Measurements from ENCODE around the gene PTPRN2. TPM values are rescaled to one million over a fixed set of nuclear protein-coding genes. Genes with fewer than 3 reads are reported as not detected.
A peak's percentile ranks its signal among the peaks of the same experiment; 100 is the strongest.

The PTPRN2 gene
- total RNA-seq, 1 experiment from 2014 or later: 0.11 TPM

- Histone ChIP-seq H3K4me1 (ENCODE audit: insufficient read depth, low read length, poor library complexity, severe bottlenecking) (no peaks in the 10 kb centered on the region), H3K27ac (ENCODE audit: low read depth, low read length, poor library complexity, severe bottlenecking) (no peak overlapping the region), H3K27me3 (replicated peaks; ENCODE audit: insufficient read depth, low read depth, low read length, poor library complexity) (peaks cover 13% of the 10 kb centered on the region), H3K9me3 (ENCODE audit: low read depth, low read length, poor library complexity, severe bottlenecking) (no peaks in the 10 kb centered on the region), H3K4me3 (ENCODE audit: low read depth, low read length, poor library complexity, severe bottlenecking) (no peak overlapping the region), H3K36me3 (ENCODE audit: insufficient read depth, low read length, poor library complexity, severe bottlenecking) (no peaks in the 10 kb centered on the region)
- CTCF ChIA-PET: no interaction called here
- POLR2A ChIA-PET (ENCODE audit: low non-redundant PET): no interaction called here
- no peak for DNase-seq (ENCODE audit: low spot score)
- TF ChIP-seq CTCF (conservative IDR thresholded peaks at IDR 0.05; ENCODE audit: low read depth, low read length) (no peak), EZH2 (IDR thresholded peaks at IDR 0.05; ENCODE audit: borderline replicate concordance, low read depth, low read length, poor library complexity, severe bottlenecking) (no peak)
- intact Hi-C loops (cut with micrococcal nuclease; ENCODE audit: unreplicated experiment): no loop called here
- BruUV-seq (replicated peaks): no TSS peak
These were observed 575.7 kb downstream of the PTPRN2 start for GRCh38 chr7:158011941-158012340.

- no TSS peak for BruUV-seq (replicated peaks)
- Histone ChIP-seq H3K27me3 (replicated peaks; ENCODE audit: insufficient read depth, low read depth, low read length, poor library complexity) (peaks cover 13% of the 10 kb centered on the region), H3K36me3 (ENCODE audit: insufficient read depth, low read length, poor library complexity, severe bottlenecking) (no peaks in the 10 kb centered on the region), H3K4me1 (ENCODE audit: insufficient read depth, low read length, poor library complexity, severe bottlenecking) (no peaks in the 10 kb centered on the region), H3K4me3 (ENCODE audit: low read depth, low read length, poor library complexity, severe bottlenecking) (no peak overlapping the region), H3K27ac (ENCODE audit: low read depth, low read length, poor library complexity, severe bottlenecking) (no peak overlapping the region), H3K9me3 (ENCODE audit: low read depth, low read length, poor library complexity, severe bottlenecking) (peaks cover under 1% of the 10 kb centered on the region)
- ChIA-PET CTCF (no interaction called here), POLR2A (ENCODE audit: low non-redundant PET) (no interaction called here)
- DNase-seq (ENCODE audit: low spot score): no peak
- intact Hi-C loops (cut with micrococcal nuclease; ENCODE audit: unreplicated experiment): no loop called here
- TF ChIP-seq EZH2 (IDR thresholded peaks at IDR 0.05; ENCODE audit: borderline replicate concordance, low read depth, low read length, poor library complexity, severe bottlenecking): no peak
- 0 out of 2 replicates have a peak, but pooled peaks have one; percentile 10 for TF ChIP-seq CTCF (conservative IDR thresholded peaks at IDR 0.05; ENCODE audit: low read depth, low read length)
These were observed 576.5 kb downstream of the PTPRN2 start for GRCh38 chr7:158010961-158011693.

GRCh38 chr7:158009886-158010285 is 577.7 kb downstream of the PTPRN2 start:
- ChIA-PET POLR2A (ENCODE audit: low non-redundant PET) (no interaction called here), CTCF (no interaction called here)
- Histone ChIP-seq H3K27me3 (replicated peaks; ENCODE audit: insufficient read depth, low read depth, low read length, poor library complexity) (peaks cover 15% of the 10 kb centered on the region), H3K9me3 (ENCODE audit: low read depth, low read length, poor library complexity, severe bottlenecking) (peaks cover 4% of the 10 kb centered on the region), H3K36me3 (ENCODE audit: insufficient read depth, low read length, poor library complexity, severe bottlenecking) (no peaks in the 10 kb centered on the region), H3K4me3 (ENCODE audit: low read depth, low read length, poor library complexity, severe bottlenecking) (no peak overlapping the region), H3K4me1 (ENCODE audit: insufficient read depth, low read length, poor library complexity, severe bottlenecking) (no peaks in the 10 kb centered on the region), H3K27ac (ENCODE audit: low read depth, low read length, poor library complexity, severe bottlenecking) (no peak overlapping the region)
- no TSS peak for BruUV-seq (replicated peaks)
- no peak for DNase-seq (ENCODE audit: low spot score)
- TF ChIP-seq EZH2 (IDR thresholded peaks at IDR 0.05; ENCODE audit: borderline replicate concordance, low read depth, low read length, poor library complexity, severe bottlenecking) (no peak), CTCF (conservative IDR thresholded peaks at IDR 0.05; ENCODE audit: low read depth, low read length) (no peak)
- intact Hi-C loops (cut with micrococcal nuclease; ENCODE audit: unreplicated experiment): no loop called here

All from A673 (cell line).